ENCODE measurements around the gene N4BP2L1. TPM values are rescaled to one million over a fixed set of nuclear protein-coding genes. Genes with fewer than 3 reads are reported as not detected.

N4BP2L1 gene
- total and polyA plus RNA-seq, 8 donors: 4.9 to 46.1 (median 15.1) TPM

- TF ChIP-seq POLR2AphosphoS5 (IDR thresholded peaks at IDR 0.05) (no peak), EP300 (IDR thresholded peaks at IDR 0.05) (no peak), POLR2A (IDR thresholded peaks at IDR 0.05) (no peak), CTCF (IDR thresholded peaks at IDR 0.05) (no peak)
- no peaks in the 10 kb centered on the region for H3K9me3 ChIP-seq
- H3K27me3 ChIP-seq: no peaks in the 10 kb centered on the region
- no peak for DNase-seq
- intact Hi-C loops (cut with DNase I; ENCODE audit: low total_unique reads): no loop called here
- H3K4me1 ChIP-seq: peaks cover 0 to 12% (median 8%) of the 10 kb centered on the region in 4 donors
- H3K36me3 ChIP-seq: peaks cover 0 to 20% (median 0%) of the 10 kb centered on the region in 4 donors
- H3K27ac ChIP-seq: no peak overlapping the region
- 82 to 91% (median 88%) methylated on average over 3 of the region's 3 CpGs for WGBS, 5 donors
- H3K4me3 ChIP-seq: no peak overlapping the region
Observed at GRCh38 chr13:32432856-32433255, 4.9 kb upstream of the N4BP2L1 start.

GRCh38 chr13:32431361-32431760 lies 3.4 kb upstream of the N4BP2L1 start:
- H3K4me3 ChIP-seq: no peak overlapping the region
- no peaks in the 10 kb centered on the region for H3K27me3 ChIP-seq
- no peak for DNase-seq
- intact Hi-C loops (cut with DNase I; ENCODE audit: low total_unique reads): no loop called here
- no peaks in the 10 kb centered on the region for H3K9me3 ChIP-seq
- peaks cover 5 to 16% (median 11%) of the 10 kb centered on the region in 4 donors for H3K4me1 ChIP-seq
- 87 to 95% (median 93%) methylated on average over 5 of the region's 5 CpGs for WGBS, 5 donors
- TF ChIP-seq POLR2AphosphoS5 (IDR thresholded peaks at IDR 0.05): no peak
- no peak for TF ChIP-seq EP300 (IDR thresholded peaks at IDR 0.05)
- no peak for TF ChIP-seq POLR2A (IDR thresholded peaks at IDR 0.05)
- TF ChIP-seq CTCF (IDR thresholded peaks at IDR 0.05): no peak
- peaks cover 0 to 12% (median 0%) of the 10 kb centered on the region in 4 donors for H3K36me3 ChIP-seq
- H3K27ac ChIP-seq: no peak overlapping the region

GRCh38 chr13:32430018-32430747 lies 2.3 kb upstream of the N4BP2L1 start:
- Histone ChIP-seq H3K27me3 (no peaks in the 10 kb centered on the region), H3K36me3 (peaks cover 0 to 12% (median 0%) of the 10 kb centered on the region in 4 donors), H3K27ac (no peak overlapping the region), H3K9me3 (no peaks in the 10 kb centered on the region), H3K4me3 (no peak overlapping the region), H3K4me1 (peaks cover 14 to 28% (median 22%) of the 10 kb centered on the region in 4 donors)
- 71 to 83% (median 77%) methylated on average over 6 of the region's 6 CpGs for WGBS, 5 donors
- peak in 1 of 2 donors; percentile 15 for DNase-seq
- TF ChIP-seq CTCF (IDR thresholded peaks at IDR 0.05) (no peak), POLR2AphosphoS5 (IDR thresholded peaks at IDR 0.05) (no peak), POLR2A (IDR thresholded peaks at IDR 0.05) (no peak), EP300 (IDR thresholded peaks at IDR 0.05) (no peak)
- intact Hi-C loops (cut with DNase I; ENCODE audit: low total_unique reads): no loop called here

- H3K9me3 ChIP-seq: no peaks in the 10 kb centered on the region
- DNase-seq: no peak
- no peaks in the 10 kb centered on the region for H3K27me3 ChIP-seq
- peaks cover 0 to 12% (median 0%) of the 10 kb centered on the region in 4 donors for H3K36me3 ChIP-seq
- 94 to 98% (median 97%) methylated on average over 6 of the region's 6 CpGs for WGBS, 5 donors
- peak overlapping the region in 4 of 5 donors; percentile 86 to 95 (median 92) for H3K27ac ChIP-seq
- intact Hi-C loops (cut with DNase I; ENCODE audit: low total_unique reads): no loop called here
- no peak overlapping the region for H3K4me3 ChIP-seq
- H3K4me1 ChIP-seq: peaks cover 14 to 32% (median 22%) of the 10 kb centered on the region in 4 donors
- TF ChIP-seq EP300 (IDR thresholded peaks at IDR 0.05) (no peak), POLR2A (IDR thresholded peaks at IDR 0.05) (no peak), CTCF (IDR thresholded peaks at IDR 0.05) (no peak), POLR2AphosphoS5 (IDR thresholded peaks at IDR 0.05) (no peak)
Observed at GRCh38 chr13:32429433-32429909, 1.5 kb upstream of the N4BP2L1 start.

Measured in stomach (tissue), 9 donors.